Measurements from ENCODE around the gene NPC1. TPM values are rescaled to one million over a fixed set of nuclear protein-coding genes. Genes with fewer than 3 reads are reported as not detected.

The NPC1 gene
- polyA plus RNA-seq, 2 donors: 19.9 to 27.3 TPM

DNA sequence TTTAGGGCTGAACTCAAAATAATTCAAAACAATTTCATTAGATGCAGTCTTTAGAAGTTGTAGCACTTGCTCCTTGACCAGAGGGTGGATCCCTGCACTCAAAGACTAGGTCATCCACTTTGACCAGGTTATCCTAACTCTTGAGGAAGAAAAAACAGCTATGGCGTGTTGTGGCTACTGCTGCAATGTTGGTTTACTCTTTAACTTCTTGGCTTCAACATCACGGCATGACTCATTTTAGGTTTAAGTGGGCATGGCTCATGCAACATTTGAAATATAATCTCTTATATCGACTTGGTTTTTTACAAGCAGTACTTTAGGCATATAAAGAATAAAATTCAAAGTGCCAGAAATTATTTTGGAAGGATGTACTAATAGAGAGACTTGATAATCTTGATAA, 41.0 kb upstream of the NPC1 start:
- no peaks in the 10 kb centered on the region for H3K9me3 ChIP-seq (ENCODE audit: control insufficient read depth in 2 of 2, insufficient read depth in 1 of 2, low read depth in 1 of 2, low read length in 1 of 2)
- no peak overlapping the region for H3K4me3 ChIP-seq (ENCODE audit: low read depth in 1 of 2, low read length in 2 of 2)
- no peaks in the 10 kb centered on the region for H3K4me1 ChIP-seq (ENCODE audit: control insufficient read depth in 2 of 2, insufficient read depth in 2 of 2, low read length in 1 of 2)
- WGBS, 2 donors: 39% methylated on average over 3 of the region's 3 CpGs
- H3K27ac ChIP-seq (ENCODE audit: low read depth in 2 of 2, low read length in 1 of 2): no peak overlapping the region
- no peaks in the 10 kb centered on the region for H3K36me3 ChIP-seq (ENCODE audit: control insufficient read depth in 2 of 2, insufficient read depth in 2 of 2, low read length in 1 of 2)
- H3K27me3 ChIP-seq (ENCODE audit: control insufficient read depth in 1 of 2, insufficient read depth in 2 of 2, low read length in 2 of 2): no peaks in the 10 kb centered on the region

DNA sequence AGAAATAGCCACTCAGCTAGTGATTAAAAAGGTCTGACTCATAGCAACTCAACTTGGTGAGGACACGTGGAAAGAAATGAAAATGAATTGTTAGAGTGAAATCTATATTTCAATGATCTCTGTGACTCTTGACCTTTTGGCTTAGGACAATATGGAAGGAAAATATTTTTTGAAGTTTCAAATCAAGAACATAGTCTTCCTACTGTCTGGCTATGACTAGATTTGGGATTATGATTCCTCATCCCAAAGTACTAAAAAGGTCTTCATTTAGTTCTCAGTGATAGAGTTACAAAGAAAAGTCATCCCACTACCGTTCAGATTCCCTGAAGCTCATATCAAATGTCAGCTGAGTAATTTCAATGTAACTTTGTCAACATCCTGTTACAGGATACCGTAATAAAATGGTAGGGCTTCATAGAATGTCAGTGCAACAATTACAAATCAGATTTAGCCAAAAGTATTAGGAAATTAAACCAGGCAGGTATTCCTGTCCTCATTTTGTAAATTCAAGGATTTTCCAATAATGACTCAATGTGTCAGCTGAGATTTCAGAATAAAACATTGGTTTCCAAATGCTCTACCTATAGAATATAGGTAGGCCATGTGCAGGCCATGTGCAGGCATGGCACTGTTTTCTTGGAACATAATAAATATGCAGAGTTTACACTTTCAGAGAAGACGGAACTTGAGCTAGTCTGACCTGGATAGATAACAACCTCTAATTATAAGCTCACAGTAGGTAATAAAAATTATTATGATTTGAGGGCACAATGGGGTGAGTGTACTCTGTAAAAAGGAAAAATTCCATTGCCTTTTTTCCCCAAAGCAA, 40.4 kb upstream of the NPC1 start:
- no peaks in the 10 kb centered on the region for H3K4me1 ChIP-seq (ENCODE audit: control insufficient read depth in 2 of 2, insufficient read depth in 2 of 2, low read length in 1 of 2)
- no peak overlapping the region for H3K27ac ChIP-seq (ENCODE audit: low read depth in 2 of 2, low read length in 1 of 2)
- no peaks in the 10 kb centered on the region for H3K27me3 ChIP-seq (ENCODE audit: control insufficient read depth in 1 of 2, insufficient read depth in 2 of 2, low read length in 2 of 2)
- no peaks in the 10 kb centered on the region for H3K36me3 ChIP-seq (ENCODE audit: control insufficient read depth in 2 of 2, insufficient read depth in 2 of 2, low read length in 1 of 2)
- 53 to 54% methylated on average over 4 of the region's 4 CpGs for WGBS, 2 donors
- no peaks in the 10 kb centered on the region for H3K9me3 ChIP-seq (ENCODE audit: control insufficient read depth in 2 of 2, insufficient read depth in 1 of 2, low read depth in 1 of 2, low read length in 1 of 2)
- no peak overlapping the region for H3K4me3 ChIP-seq (ENCODE audit: low read depth in 1 of 2, low read length in 2 of 2)

DNA sequence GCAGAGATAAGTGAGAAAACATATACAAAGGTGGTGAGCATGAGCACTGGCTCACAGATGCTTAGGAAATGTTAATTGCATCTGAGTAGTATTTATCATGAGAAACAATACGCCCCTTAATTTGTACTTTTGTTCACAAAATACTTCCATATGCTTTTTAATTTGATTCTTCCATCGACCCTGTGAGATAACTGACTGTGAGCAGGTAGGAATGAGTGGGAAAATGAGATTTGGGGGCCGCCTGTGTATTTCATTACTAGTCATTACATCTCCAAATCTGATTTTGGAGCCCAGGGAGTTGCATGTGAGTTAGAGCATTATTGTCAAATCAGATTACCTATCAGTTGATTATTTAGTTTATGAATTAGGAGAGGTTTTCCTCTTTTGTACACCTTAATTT, 36.7 kb upstream of the NPC1 start:
- Histone ChIP-seq H3K27me3 (ENCODE audit: control insufficient read depth in 1 of 2, insufficient read depth in 2 of 2, low read length in 2 of 2) (no peaks in the 10 kb centered on the region), H3K36me3 (ENCODE audit: control insufficient read depth in 2 of 2, insufficient read depth in 2 of 2, low read length in 1 of 2) (no peaks in the 10 kb centered on the region), H3K4me1 (ENCODE audit: control insufficient read depth in 2 of 2, insufficient read depth in 2 of 2, low read length in 1 of 2) (peaks cover 3 to 5% of the 10 kb centered on the region in 2 donors), H3K27ac (ENCODE audit: low read depth in 2 of 2, low read length in 1 of 2) (no peak overlapping the region), H3K9me3 (ENCODE audit: control insufficient read depth in 2 of 2, insufficient read depth in 1 of 2, low read depth in 1 of 2, low read length in 1 of 2) (no peaks in the 10 kb centered on the region), H3K4me3 (ENCODE audit: low read depth in 1 of 2, low read length in 2 of 2) (no peak overlapping the region)
- 89 to 91% methylated on average over 3 of the region's 3 CpGs for WGBS, 2 donors

DNA sequence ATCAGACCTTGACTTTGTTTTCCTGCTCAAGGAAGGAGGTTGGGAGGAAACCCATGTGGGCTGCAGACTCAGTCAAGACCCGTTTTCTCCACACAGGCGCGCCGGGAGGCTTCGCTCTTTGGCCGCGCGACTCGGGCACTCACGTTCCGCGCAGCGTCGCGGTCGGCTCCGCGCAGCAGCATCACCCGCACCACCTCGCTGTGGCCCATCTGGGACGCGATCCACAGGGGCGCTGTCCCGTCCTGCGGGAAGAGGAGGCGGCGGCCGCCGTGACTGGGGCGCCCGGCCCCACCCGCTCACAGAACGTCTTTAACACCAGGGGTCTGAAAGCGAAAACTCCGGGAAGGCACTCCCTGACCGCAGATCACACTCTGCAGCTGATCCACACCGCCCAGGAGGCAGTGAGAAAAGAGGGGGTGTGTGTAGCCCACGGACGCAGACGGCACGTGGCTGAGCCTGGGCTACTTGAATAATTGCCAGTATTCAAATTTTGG, 33.1 kb upstream of the NPC1 start:
- no peaks in the 10 kb centered on the region for H3K9me3 ChIP-seq (ENCODE audit: control insufficient read depth in 2 of 2, insufficient read depth in 1 of 2, low read depth in 1 of 2, low read length in 1 of 2)
- H3K27me3 ChIP-seq (ENCODE audit: control insufficient read depth in 1 of 2, insufficient read depth in 2 of 2, low read length in 2 of 2): no peaks in the 10 kb centered on the region
- peaks cover 3 to 5% of the 10 kb centered on the region in 2 donors for H3K4me1 ChIP-seq (ENCODE audit: control insufficient read depth in 2 of 2, insufficient read depth in 2 of 2, low read length in 1 of 2)
- 2 to 3% methylated on average over 37 to 41 of the region's 41 CpGs for WGBS, 2 donors
- no peaks in the 10 kb centered on the region for H3K36me3 ChIP-seq (ENCODE audit: control insufficient read depth in 2 of 2, insufficient read depth in 2 of 2, low read length in 1 of 2)
- H3K27ac ChIP-seq (ENCODE audit: low read depth in 2 of 2, low read length in 1 of 2): peak overlapping the region in 1 of 2 donors; percentile 59
- peak overlapping the region; percentile 40 to 49 for H3K4me3 ChIP-seq (ENCODE audit: low read depth in 1 of 2, low read length in 2 of 2)

DNA sequence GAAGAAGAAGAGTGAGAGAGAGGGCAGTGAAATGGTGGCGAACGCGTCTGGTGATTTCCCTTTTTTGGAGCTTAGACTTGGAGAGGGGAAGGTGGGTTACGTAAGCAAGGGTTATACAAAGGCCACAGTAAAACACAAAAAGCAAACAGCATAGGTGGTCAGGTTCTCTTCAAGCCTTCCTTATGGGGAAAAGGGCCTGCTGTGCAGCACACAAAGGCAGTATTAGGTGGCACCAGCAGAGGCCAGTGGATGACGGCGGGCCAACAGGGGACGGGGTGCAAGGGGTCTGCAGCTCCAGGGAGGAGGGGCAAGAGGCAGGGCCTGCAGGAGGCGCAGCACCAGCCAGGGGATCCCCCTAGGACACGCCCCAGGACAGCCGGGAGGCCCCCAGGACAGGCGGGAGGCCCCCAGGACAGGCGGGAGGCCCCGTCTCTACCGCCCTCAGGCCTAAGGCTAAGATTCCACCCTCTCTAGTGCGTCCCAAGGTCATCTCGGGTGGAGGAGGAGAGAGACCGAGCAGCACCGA, 32.6 kb upstream of the NPC1 start:
- H3K4me1 ChIP-seq (ENCODE audit: control insufficient read depth in 2 of 2, insufficient read depth in 2 of 2, low read length in 1 of 2): peaks cover 3 to 5% of the 10 kb centered on the region in 2 donors
- H3K27me3 ChIP-seq (ENCODE audit: control insufficient read depth in 1 of 2, insufficient read depth in 2 of 2, low read length in 2 of 2): no peaks in the 10 kb centered on the region
- H3K4me3 ChIP-seq (ENCODE audit: low read depth in 1 of 2, low read length in 2 of 2): peak overlapping the region; percentile 40 to 49
- WGBS, 2 donors: 35 to 41% methylated on average over 13 to 18 of the region's 18 CpGs
- H3K27ac ChIP-seq (ENCODE audit: low read depth in 2 of 2, low read length in 1 of 2): peak overlapping the region; percentile 59 to 61
- H3K9me3 ChIP-seq (ENCODE audit: control insufficient read depth in 2 of 2, insufficient read depth in 1 of 2, low read depth in 1 of 2, low read length in 1 of 2): no peaks in the 10 kb centered on the region
- H3K36me3 ChIP-seq (ENCODE audit: control insufficient read depth in 2 of 2, insufficient read depth in 2 of 2, low read length in 1 of 2): no peaks in the 10 kb centered on the region

DNA sequence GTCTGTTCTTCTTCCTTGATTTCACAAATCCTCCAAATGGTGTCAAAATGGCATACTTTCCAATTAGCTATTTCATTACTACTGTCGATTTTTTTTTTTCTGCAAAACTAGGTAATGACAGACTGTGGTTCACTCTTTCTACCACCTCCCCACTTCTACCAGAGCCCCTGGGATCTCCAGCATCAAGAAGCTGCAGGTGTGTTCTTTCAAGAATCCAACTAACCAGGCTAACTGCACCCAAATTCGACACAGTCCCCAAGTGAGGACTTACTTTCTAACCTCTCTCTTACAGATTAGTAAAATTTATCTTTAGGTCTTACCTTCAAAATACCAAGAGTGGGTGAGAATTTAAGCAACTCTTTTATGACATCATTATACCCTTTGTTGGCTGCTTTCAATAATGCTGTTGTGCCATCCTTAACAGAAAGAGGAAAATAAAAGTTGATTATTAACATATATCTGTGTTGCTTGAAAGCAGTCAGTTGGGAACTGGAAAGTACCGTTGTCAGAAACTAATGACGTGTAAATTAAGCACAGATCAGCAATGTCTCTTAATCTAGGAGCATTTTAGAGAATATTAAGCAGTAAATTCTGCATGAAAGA, 31.2 kb upstream of the NPC1 start:
- 71 to 82% methylated on average over 4 of the region's 4 CpGs for WGBS, 2 donors

DNA sequence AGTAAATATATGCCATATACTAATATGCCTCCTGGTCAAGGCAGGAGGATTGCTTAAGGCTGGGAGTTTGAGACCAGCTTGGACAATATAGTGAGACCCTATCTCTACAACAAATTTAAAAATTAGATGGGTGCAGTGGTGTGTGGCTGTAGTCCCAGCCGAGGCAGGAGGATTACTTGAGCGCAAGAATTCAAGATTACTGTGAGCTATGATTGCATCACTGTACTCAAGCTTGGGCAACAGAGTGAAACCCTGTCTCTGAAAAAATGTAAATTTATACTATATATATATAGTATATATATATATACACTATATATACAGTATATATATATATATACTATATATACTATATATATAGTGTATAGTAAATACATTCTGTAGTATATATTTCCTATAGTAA, 30.0 kb upstream of the NPC1 start:
- Histone ChIP-seq H3K4me1 (ENCODE audit: control insufficient read depth in 2 of 2, insufficient read depth in 2 of 2, low read length in 1 of 2) (peaks cover 3 to 5% of the 10 kb centered on the region in 2 donors), H3K4me3 (ENCODE audit: low read depth in 1 of 2, low read length in 2 of 2) (no peak overlapping the region), H3K9me3 (ENCODE audit: control insufficient read depth in 2 of 2, insufficient read depth in 1 of 2, low read depth in 1 of 2, low read length in 1 of 2) (no peaks in the 10 kb centered on the region), H3K27me3 (ENCODE audit: control insufficient read depth in 1 of 2, insufficient read depth in 2 of 2, low read length in 2 of 2) (no peaks in the 10 kb centered on the region), H3K36me3 (ENCODE audit: control insufficient read depth in 2 of 2, insufficient read depth in 2 of 2, low read length in 1 of 2) (no peaks in the 10 kb centered on the region), H3K27ac (ENCODE audit: low read depth in 2 of 2, low read length in 1 of 2) (no peak overlapping the region)
- 94 to 98% methylated on average over 2 of the region's 2 CpGs for WGBS, 2 donors

More for the DNA sequence above, 31.2 kb upstream of the NPC1 start:
- Histone ChIP-seq H3K27me3 (ENCODE audit: control insufficient read depth in 1 of 2, insufficient read depth in 2 of 2, low read length in 2 of 2) (no peaks in the 10 kb centered on the region), H3K27ac (ENCODE audit: low read depth in 2 of 2, low read length in 1 of 2) (no peak overlapping the region), H3K9me3 (ENCODE audit: control insufficient read depth in 2 of 2, insufficient read depth in 1 of 2, low read depth in 1 of 2, low read length in 1 of 2) (no peaks in the 10 kb centered on the region), H3K4me1 (ENCODE audit: control insufficient read depth in 2 of 2, insufficient read depth in 2 of 2, low read length in 1 of 2) (peaks cover 3 to 5% of the 10 kb centered on the region in 2 donors), H3K4me3 (ENCODE audit: low read depth in 1 of 2, low read length in 2 of 2) (no peak overlapping the region), H3K36me3 (ENCODE audit: control insufficient read depth in 2 of 2, insufficient read depth in 2 of 2, low read length in 1 of 2) (no peaks in the 10 kb centered on the region)

DNA sequence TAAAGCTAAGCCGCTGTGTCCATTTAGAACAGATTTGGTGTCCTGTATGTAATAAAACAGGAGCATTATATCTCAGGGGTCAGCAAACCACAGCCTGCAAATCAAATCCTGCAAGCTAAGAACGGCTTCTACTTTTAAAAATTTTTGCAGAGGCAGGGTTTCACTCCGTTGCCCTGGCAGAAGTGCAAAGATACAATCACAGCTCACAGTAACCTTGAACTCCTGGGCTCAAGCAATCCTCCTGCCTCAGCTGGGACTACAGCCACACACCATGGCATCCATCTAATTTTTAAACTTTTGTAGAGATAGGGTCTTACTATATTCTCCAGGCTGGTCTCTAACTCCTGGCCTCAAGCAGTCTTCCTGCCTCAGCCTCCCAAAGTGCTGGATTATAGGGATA, 28.6 kb upstream of the NPC1 start:
- Histone ChIP-seq H3K4me3 (ENCODE audit: low read depth in 1 of 2, low read length in 2 of 2) (no peak overlapping the region), H3K36me3 (ENCODE audit: control insufficient read depth in 2 of 2, insufficient read depth in 2 of 2, low read length in 1 of 2) (no peaks in the 10 kb centered on the region), H3K4me1 (ENCODE audit: control insufficient read depth in 2 of 2, insufficient read depth in 2 of 2, low read length in 1 of 2) (peaks cover 3 to 5% of the 10 kb centered on the region in 2 donors), H3K27ac (ENCODE audit: low read depth in 2 of 2, low read length in 1 of 2) (no peak overlapping the region), H3K27me3 (ENCODE audit: control insufficient read depth in 1 of 2, insufficient read depth in 2 of 2, low read length in 2 of 2) (no peaks in the 10 kb centered on the region), H3K9me3 (ENCODE audit: control insufficient read depth in 2 of 2, insufficient read depth in 1 of 2, low read depth in 1 of 2, low read length in 1 of 2) (no peaks in the 10 kb centered on the region)
- WGBS, 2 donors: 80 to 81% methylated on average over 3 of the region's 3 CpGs

DNA sequence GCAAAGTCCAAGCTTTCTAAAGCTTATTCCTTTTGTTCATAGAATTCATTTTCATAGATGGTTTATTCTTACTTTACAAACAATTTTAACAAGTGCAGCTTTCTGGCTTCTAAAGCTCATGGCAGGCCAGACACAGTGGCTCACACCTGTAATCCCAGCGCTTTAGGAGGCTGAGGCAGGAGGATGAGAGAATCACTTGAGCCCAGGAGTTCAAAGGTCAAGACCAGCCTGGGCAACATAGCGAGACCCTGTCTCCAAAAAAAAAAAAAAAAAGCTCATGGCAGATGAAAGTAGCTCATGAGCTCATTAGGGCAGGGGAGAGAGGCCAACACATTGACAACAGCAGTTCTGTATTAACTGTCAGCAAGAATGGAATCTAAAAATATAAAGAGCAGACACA, 28.1 kb upstream of the NPC1 start:
- Histone ChIP-seq H3K4me1 (ENCODE audit: control insufficient read depth in 2 of 2, insufficient read depth in 2 of 2, low read length in 1 of 2) (peaks cover 3 to 5% of the 10 kb centered on the region in 2 donors), H3K27ac (ENCODE audit: low read depth in 2 of 2, low read length in 1 of 2) (no peak overlapping the region), H3K4me3 (ENCODE audit: low read depth in 1 of 2, low read length in 2 of 2) (no peak overlapping the region), H3K36me3 (ENCODE audit: control insufficient read depth in 2 of 2, insufficient read depth in 2 of 2, low read length in 1 of 2) (no peaks in the 10 kb centered on the region), H3K27me3 (ENCODE audit: control insufficient read depth in 1 of 2, insufficient read depth in 2 of 2, low read length in 2 of 2) (no peaks in the 10 kb centered on the region), H3K9me3 (ENCODE audit: control insufficient read depth in 2 of 2, insufficient read depth in 1 of 2, low read depth in 1 of 2, low read length in 1 of 2) (no peaks in the 10 kb centered on the region)
- WGBS, 2 donors: 93 to 98% methylated on average over 2 of the region's 2 CpGs

Data from esophagus (tissue), 2 donors.